BE2C (cell line): ENCODE data around the gene PJA2.
"Not testable (repeated sequence)": the region's sequence is repeated elsewhere in the genome, so short reads cannot be mapped to it uniquely, and the experiment has no call there.

Experiments used
- DNase-seq: peaks from one replicate; pipeline ENCODE4 v3.0.0-alpha.2; 2020
- H3K27me3 ChIP-seq: fragments of 250-450 bp; sonication (Bioruptor Pico); 2 replicates; pipeline ENCODE4 v1.5.1; 2020; ENCODE audit warnings: mild to moderate bottlenecking
- H3K36me3 ChIP-seq: fragments of 250-450 bp; sonication (Bioruptor Pico); 2 replicates; pipeline ENCODE4 v1.5.1; 2020; ENCODE audit warnings: mild to moderate bottlenecking
- H3K4me1 ChIP-seq: fragments of 250-450 bp; sonication (Bioruptor Pico); 2 replicates; pipeline ENCODE4 v1.5.1; 2020
- H3K4me3 ChIP-seq: 2 replicates; pipeline ENCODE4 v1.5.1; 2011; ENCODE audit warnings: low read depth, low read length
- H3K9me3 ChIP-seq: fragments of 250-450 bp; sonication (Bioruptor Pico); 2 replicates; pipeline ENCODE4 v1.5.1; 2020
- TF ChIP-seq, protein P1 (sequence below): IDR thresholded peaks from 2 replicates; pipeline ENCODE4 v1.5.1; 2012; ENCODE audit warnings: mild to moderate bottlenecking, low read depth, low read length

Gene PJA2

DNA sequence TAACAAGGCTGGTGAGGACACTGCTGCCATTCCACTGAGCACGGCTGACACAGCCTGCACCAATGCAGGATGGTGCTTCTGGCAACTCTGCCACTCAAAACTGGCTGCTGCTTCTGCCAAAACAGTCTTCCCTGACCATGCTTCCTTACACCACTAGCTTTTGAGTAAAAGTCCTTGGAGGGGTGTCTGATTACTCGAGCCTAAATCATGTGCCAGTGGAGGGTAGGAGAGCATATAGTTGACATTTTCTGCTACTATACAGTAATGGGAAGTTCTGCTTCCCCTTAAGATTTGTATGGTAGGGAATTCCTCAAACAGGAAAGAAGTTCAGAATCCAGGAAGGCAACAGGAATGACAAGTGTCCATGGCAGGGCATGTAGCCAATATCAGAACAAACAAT lies 12.2 kb upstream of the PJA2 start:
- H3K4me3 ChIP-seq, result no peak overlapping the region
- H3K36me3 ChIP-seq, result no peaks in the 10 kb centered on the region
- H3K27me3 ChIP-seq, result no peaks in the 10 kb centered on the region
- DNase-seq, result no peak
- TF ChIP-seq, protein P1, sequence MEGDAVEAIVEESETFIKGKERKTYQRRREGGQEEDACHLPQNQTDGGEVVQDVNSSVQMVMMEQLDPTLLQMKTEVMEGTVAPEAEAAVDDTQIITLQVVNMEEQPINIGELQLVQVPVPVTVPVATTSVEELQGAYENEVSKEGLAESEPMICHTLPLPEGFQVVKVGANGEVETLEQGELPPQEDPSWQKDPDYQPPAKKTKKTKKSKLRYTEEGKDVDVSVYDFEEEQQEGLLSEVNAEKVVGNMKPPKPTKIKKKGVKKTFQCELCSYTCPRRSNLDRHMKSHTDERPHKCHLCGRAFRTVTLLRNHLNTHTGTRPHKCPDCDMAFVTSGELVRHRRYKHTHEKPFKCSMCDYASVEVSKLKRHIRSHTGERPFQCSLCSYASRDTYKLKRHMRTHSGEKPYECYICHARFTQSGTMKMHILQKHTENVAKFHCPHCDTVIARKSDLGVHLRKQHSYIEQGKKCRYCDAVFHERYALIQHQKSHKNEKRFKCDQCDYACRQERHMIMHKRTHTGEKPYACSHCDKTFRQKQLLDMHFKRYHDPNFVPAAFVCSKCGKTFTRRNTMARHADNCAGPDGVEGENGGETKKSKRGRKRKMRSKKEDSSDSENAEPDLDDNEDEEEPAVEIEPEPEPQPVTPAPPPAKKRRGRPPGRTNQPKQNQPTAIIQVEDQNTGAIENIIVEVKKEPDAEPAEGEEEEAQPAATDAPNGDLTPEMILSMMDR, result no peak
- H3K4me1 ChIP-seq, result no peaks in the 10 kb centered on the region
- no peaks in the 10 kb centered on the region for H3K9me3 ChIP-seq

DNA sequence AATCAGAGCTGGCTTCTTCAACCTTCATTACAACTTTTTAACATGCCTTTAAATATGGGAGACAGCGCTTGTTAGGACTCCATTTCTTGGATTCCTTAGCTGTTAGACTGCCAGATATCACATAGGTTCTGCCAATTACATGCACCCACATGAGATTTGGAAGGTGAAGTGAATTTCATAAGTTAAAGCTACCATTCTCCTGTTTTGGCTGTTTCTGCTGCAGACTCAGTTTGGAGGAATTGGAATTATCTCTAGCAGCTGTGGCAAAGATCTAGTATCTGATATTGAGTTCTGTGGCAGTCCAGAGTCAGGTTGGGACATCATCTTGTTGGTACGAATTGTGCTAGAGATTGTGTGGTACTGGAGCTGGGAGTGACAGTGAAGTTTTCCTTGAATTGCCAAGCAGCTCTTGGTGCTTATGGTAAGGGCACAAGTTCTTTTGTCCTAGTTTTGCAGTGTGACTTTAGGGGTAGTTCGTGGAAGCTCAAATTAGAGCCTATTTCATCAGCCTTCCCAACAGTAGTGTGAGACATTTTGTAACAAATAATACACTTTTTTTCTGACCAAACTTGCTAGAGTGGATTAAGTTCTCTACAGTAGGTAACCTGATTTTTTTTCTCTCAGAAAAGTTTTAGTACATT lies 9.1 kb upstream of the PJA2 start:
- no peak overlapping the region for H3K4me3 ChIP-seq
- H3K36me3 ChIP-seq, result no peaks in the 10 kb centered on the region
- no peaks in the 10 kb centered on the region for H3K4me1 ChIP-seq
- no peaks in the 10 kb centered on the region for H3K9me3 ChIP-seq
- TF ChIP-seq, protein P1, result no peak
- DNase-seq, result no peak
- H3K27me3 ChIP-seq, result no peaks in the 10 kb centered on the region

DNA sequence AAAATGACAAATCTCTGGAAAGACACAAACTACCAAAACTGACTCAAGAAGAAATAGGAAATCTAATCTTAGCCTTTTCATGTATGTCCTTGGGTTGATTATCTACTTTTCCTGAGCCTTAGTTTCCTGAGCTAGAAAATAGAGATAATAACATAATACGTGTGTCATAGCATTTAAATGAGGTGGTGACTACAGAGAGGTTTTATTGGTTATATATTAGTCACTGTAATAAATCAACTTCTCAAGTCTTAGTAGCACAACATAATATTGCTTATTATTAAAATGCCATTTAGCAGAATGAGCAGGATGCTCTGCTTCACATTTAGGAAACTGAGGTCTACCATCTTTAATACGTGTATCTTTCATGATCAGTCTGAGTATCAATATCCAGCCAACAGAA lies 7.1 kb upstream of the PJA2 start:
- Histone ChIP-seq H3K9me3 (no peaks in the 10 kb centered on the region), H3K4me3 (no peak overlapping the region), H3K36me3 (no peaks in the 10 kb centered on the region), H3K27me3 (no peaks in the 10 kb centered on the region), H3K4me1 (no peaks in the 10 kb centered on the region; the same call in 1 of the 2 replicates)
- TF ChIP-seq, protein P1, result no peak
- DNase-seq, result no peak

DNA sequence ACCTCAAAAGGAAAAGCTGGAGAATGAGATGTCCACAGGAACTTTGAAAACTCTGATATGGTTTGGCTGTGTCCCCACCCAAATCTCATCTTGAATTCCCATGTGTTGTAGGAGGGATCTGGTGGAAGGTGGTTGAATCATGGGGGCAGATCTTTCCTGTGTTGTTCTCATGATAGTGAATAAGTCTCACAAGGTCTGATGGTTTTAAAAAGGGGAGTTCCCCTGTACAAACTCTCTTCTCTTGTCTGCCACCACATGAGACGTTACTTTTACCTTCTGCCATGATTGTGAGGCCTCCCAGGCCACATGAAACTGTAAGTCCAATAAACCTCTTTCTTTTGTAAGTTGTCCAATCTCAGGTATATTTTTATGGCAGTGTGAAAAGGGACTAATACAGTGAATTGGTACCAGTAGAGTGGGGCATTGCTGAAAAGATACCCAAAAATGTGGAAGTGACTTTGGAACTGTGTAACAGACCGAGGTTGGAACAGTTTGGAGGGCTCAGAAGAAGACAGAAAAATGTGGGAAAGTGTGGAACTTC lies 4.2 kb upstream of the PJA2 start:
- not testable (repeated sequence) for H3K9me3 ChIP-seq, H3K36me3 ChIP-seq, H3K4me1 ChIP-seq, H3K27me3 ChIP-seq, H3K4me3 ChIP-seq, DNase-seq

DNA sequence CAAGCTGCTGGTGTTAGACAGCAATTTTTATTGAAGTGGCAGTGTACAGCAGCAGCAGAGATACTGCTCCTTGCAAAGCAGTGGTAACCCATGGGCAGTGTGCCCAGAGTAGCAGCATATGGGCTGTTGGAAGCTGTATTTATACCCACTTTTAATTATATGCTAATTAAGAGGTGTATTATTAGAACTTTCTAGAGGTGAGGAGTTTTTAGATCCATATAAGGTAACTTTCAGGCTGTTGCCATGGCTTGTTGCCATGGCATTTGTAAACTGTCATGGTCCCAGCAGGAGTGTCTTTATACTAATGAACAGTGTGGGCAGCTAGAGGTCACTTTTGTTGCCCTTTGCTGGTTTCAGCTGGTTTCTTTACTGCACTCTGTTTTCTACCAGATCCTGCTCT lies 3.7 kb upstream of the PJA2 start:
- no peaks in the 10 kb centered on the region for H3K9me3 ChIP-seq
- no peak for DNase-seq
- no peaks in the 10 kb centered on the region; the same call in none of the 2 replicates for H3K4me1 ChIP-seq
- H3K36me3 ChIP-seq, result no peaks in the 10 kb centered on the region
- no peaks in the 10 kb centered on the region for H3K27me3 ChIP-seq
- TF ChIP-seq, protein P1, result no peak
- H3K4me3 ChIP-seq, result no peak overlapping the region

DNA sequence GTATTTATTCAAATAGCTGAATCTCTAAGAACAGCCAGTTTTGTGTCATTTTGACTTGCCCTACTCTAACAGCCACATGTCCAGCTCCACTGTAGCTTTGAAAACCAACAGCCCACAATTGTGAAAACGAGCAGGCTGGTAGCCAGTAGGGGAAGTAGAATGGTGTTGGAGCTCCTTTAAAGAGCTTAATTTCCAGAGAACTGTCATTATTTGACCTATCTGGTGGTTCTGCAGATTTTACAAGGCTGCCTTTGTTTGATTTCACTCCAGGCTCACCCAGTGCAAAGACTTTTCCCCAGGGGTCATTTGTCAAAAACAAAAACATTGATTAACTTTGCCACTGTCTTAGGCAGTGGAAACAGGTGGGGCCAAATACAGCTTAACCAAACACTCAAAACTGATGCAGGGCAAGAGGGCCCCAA lies 3.2 kb upstream of the PJA2 start:
- Histone ChIP-seq H3K9me3 (no peaks in the 10 kb centered on the region), H3K36me3 (no peaks in the 10 kb centered on the region), H3K4me1 (no peaks in the 10 kb centered on the region; the same call in none of the 2 replicates), H3K4me3 (no peak overlapping the region), H3K27me3 (no peaks in the 10 kb centered on the region)
- TF ChIP-seq, protein P1, result no peak
- no peak for DNase-seq

DNA sequence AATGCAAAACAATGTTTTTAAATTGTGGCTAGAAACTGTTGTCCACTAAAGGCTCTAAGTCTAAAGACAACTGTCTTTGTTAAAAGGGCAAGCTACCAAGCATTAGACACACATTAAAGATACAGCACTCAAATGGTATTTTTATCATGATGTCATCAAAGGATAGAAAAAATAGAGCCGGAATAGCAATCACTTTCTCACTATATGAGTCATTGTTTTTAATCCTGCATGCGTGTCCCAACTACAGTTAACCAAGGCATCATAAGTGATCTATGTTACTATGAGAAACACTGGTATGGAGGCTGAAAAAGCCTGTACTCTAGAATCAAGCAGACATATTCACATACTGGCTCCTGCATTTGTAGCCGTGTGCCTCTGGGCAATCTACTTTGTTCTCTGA lies 1.9 kb upstream of the PJA2 start:
- TF ChIP-seq, protein P1, result no peak
- H3K27me3 ChIP-seq, result no peaks in the 10 kb centered on the region
- DNase-seq, result no peak
- H3K9me3 ChIP-seq, result no peaks in the 10 kb centered on the region
- H3K36me3 ChIP-seq, result no peaks in the 10 kb centered on the region
- H3K4me3 ChIP-seq, result no peak overlapping the region
- H3K4me1 ChIP-seq, result no peaks in the 10 kb centered on the region; the same call in none of the 2 replicates
